A549 (cell line): ENCODE results near the gene HTR1E. TPM values are rescaled to one million over a fixed set of nuclear protein-coding genes. Genes with fewer than 3 reads are reported as not detected.

ENCODE experiments used
- ATAC-seq, 2 experiments: fragments of 200-7000 bp in 1 of 2; fragments of >200 bp in 1 of 2; cut with Nextera tagmentation in 1 of 2; cut with Tn5 transposase in 1 of 2; 3 replicates each; pipeline versions ENCODE4 v1.8.0 to v1.9.1; 2018 to 2020; ENCODE audit warnings: mild to moderate bottlenecking in 1 of 2, moderate library complexity in 1 of 2
- CTCF ChIA-PET: fragments of 300-600 bp; sonication (Branson Sonifier 250); formaldehyde crosslinking; extraction: SDS; loops from one replicate; lab custom pipeline; 2021; ENCODE audit warnings: antibody characterized with exemption, inconsistent platforms; lab: Yijun Ruan, JAX
- POLR2A ChIA-PET: fragments of 350-600 bp; formaldehyde crosslinking; extraction: SDS; loops from one replicate; lab custom pipeline; 2021; ENCODE audit warnings: antibody characterized with exemption, inconsistent platforms; lab: Yijun Ruan, JAX
- DNase-seq, 2 experiments: peaks; one replicate each; pipeline versions ENCODE4 v3.0.0 to v3.0.0-alpha.2; 2011 to 2016; ENCODE audit warnings: low read depth in 1 of 2, low spot score in 1 of 2
- FAIRE-seq: peaks from 2 replicates; lab custom pipeline; 2011; peaks lifted over from hg19 to GRCh38; lab: Jason Lieb, UNC
- H3K27ac ChIP-seq, 2 experiments: fragments of >200 bp; sonication (Bioruptor Twin); formaldehyde crosslinking; 3 replicates each; pipeline ENCODE4 v1.5.1; 2016 to 2017
- H3K4me1 ChIP-seq: fragments of >200 bp; sonication (Bioruptor Twin); formaldehyde crosslinking; 3 replicates; pipeline ENCODE4 v1.6.1; 2016
- H3K4me2 ChIP-seq: fragments of >200 bp; sonication (Bioruptor Twin); formaldehyde crosslinking; 3 replicates; pipeline ENCODE4 v1.6.1; 2016
- H3K4me3 ChIP-seq: fragments of >200 bp; sonication (Bioruptor Twin); formaldehyde crosslinking; 3 replicates; pipeline ENCODE4 v1.5.1; 2016
- H3K9me3 ChIP-seq: fragments of >200 bp; sonication (Bioruptor Twin); formaldehyde crosslinking; 3 replicates; pipeline ENCODE4 v1.6.1; 2016
- BHLHE40 ChIP-seq: IDR thresholded peaks from 2 replicates; pipeline ENCODE4 v1.6.1; 2012; ENCODE audit warnings: low read depth, low read length, inconsistent platforms
- CHD4 ChIP-seq: fragments of 200-600 bp; sonication (generic); IDR thresholded peaks from 2 replicates; pipeline ENCODE4 v1.6.1; 2016; ENCODE audit warnings: antibody characterized with exemption, mild to moderate bottlenecking, borderline replicate concordance
- EP300 ChIP-seq, 2 experiments: fragments of >200 bp; sonication (Bioruptor Twin); formaldehyde crosslinking; IDR thresholded peaks; 2 replicates in 1 of 2; 3 replicates in 1 of 2; pipeline ENCODE4 v1.6.1; 2016 to 2017
- ESRRA ChIP-seq: fragments of 150-350 bp; IDR thresholded peaks from 2 replicates; pipeline ENCODE4 v1.6.1; 2014; ENCODE audit warnings: mild to moderate bottlenecking, low read length, borderline replicate concordance
- FOXS1 ChIP-seq: fragments of 250-450 bp; sonication (Bioruptor Pico); IDR thresholded peaks from 2 replicates; pipeline ENCODE4 v1.5.0; 2020; ENCODE audit warnings: mild to moderate bottlenecking, moderate library complexity
- GATA3 ChIP-seq: IDR thresholded peaks from 2 replicates; pipeline ENCODE4 v1.6.1; 2012; ENCODE audit warnings: borderline replicate concordance
- HDAC2 ChIP-seq: fragments of 200-600 bp; sonication (generic); IDR thresholded peaks from 2 replicates; pipeline ENCODE4 v1.6.1; 2016
- HEYL ChIP-seq: fragments of 250-450 bp; sonication (Bioruptor Pico); IDR thresholded peaks from 2 replicates; pipeline ENCODE4 v1.8.0; 2021; ENCODE audit warnings: mild to moderate bottlenecking, moderate library complexity
- JUN ChIP-seq, 2 experiments: fragments of >200 bp; sonication (Bioruptor Twin); formaldehyde crosslinking; IDR thresholded peaks; 2 replicates in 1 of 2; 3 replicates in 1 of 2; pipeline ENCODE4 v1.6.1; 2016 to 2017
- JUNB ChIP-seq: fragments of >200 bp; sonication (Bioruptor Twin); formaldehyde crosslinking; IDR thresholded peaks from 2 replicates; pipeline ENCODE4 v1.6.1; 2016
- KDM5A ChIP-seq: fragments of 200-600 bp; sonication (generic); IDR thresholded peaks from 2 replicates; pipeline ENCODE4 v1.6.1; 2016; ENCODE audit warnings: antibody characterized with exemption, mild to moderate bottlenecking
- MAFK ChIP-seq: fragments of 450-650 bp; IDR thresholded peaks from 2 replicates; pipeline ENCODE4 v1.6.1; 2014; ENCODE audit not compliant: partially characterized antibody
- MAZ ChIP-seq: fragments of 150-350 bp; IDR thresholded peaks from 2 replicates; pipeline ENCODE4 v1.6.1; 2014; ENCODE audit warnings: antibody characterized with exemption, low read depth, low read length, borderline replicate concordance
- POLR2A ChIP-seq: IDR thresholded peaks from 2 replicates; pipeline ENCODE4 v1.6.1; 2012; ENCODE audit warnings: mild to moderate bottlenecking, low read length
- POLR2AphosphoS2 ChIP-seq: conservative IDR thresholded peaks from 2 replicates; pipeline ENCODE4 v1.6.1; 2012; ENCODE audit warnings: low read length, improper control_type of control experiment, inconsistent platforms
- RARB ChIP-seq: fragments of 250-450 bp; sonication (Bioruptor Pico); IDR thresholded peaks from 2 replicates; pipeline ENCODE4 v1.8.0; 2021; ENCODE audit warnings: mild to moderate bottlenecking, moderate library complexity
- RCOR1 ChIP-seq: fragments of 150-350 bp; IDR thresholded peaks from 2 replicates; pipeline ENCODE4 v1.6.1; 2014; ENCODE audit warnings: antibody characterized with exemption, low read length, low read depth
- RFX5 ChIP-seq: fragments of 450-650 bp; IDR thresholded peaks from 2 replicates; pipeline ENCODE4 v1.7.1; 2014; ENCODE audit warnings: antibody characterized with exemption, mild to moderate bottlenecking, moderate library complexity
- TFCP2L1 ChIP-seq: fragments of 250-450 bp; sonication (Bioruptor Pico); IDR thresholded peaks from 2 replicates; pipeline ENCODE4 v1.5.0; 2021; ENCODE audit warnings: mild to moderate bottlenecking
- TP53 ChIP-seq: fragments of 250-450 bp; sonication (Bioruptor Pico); IDR thresholded peaks from 2 replicates; pipeline ENCODE4 v1.5.0; 2021; ENCODE audit warnings: mild to moderate bottlenecking, moderate library complexity
- ZC3H11A ChIP-seq: fragments of 450-650 bp; IDR thresholded peaks from 2 replicates; pipeline ENCODE4 v1.6.1; 2014; ENCODE audit warnings: antibody characterized with exemption, mild to moderate bottlenecking
- ZFP36 ChIP-seq: fragments of 450-650 bp; IDR thresholded peaks from 2 replicates; pipeline ENCODE4 v1.6.1; 2014; ENCODE audit warnings: borderline replicate concordance; ENCODE audit not compliant: partially characterized antibody
- ZNF302 ChIP-seq: fragments of 250-450 bp; sonication (Bioruptor Pico); IDR thresholded peaks from 2 replicates; pipeline ENCODE4 v1.9.0; 2021; ENCODE audit warnings: inconsistent platforms, mild to moderate bottlenecking, moderate library complexity
- WGBS: methylation state at CpG from one replicate; pipeline ENCODE4 v1.1.6; 2017; ENCODE audit errors: missing lambda C conversion rate; 5-methylcytosine and 5-hydroxymethylcytosine counted together
- polyA plus RNA-seq, 4 experiments: library from polyadenylated mRNA; depleted of rRNA in 3 of 4; stranded (reverse); fragments of >200 nt; fragmentation: RNase III in 1 of 4; extraction: RNeasy Plus Mini Kit Qiagen cat#74134 plus additional on column Dnase treatment in 1 of 4; gene quantifications; 2 replicates in 3 of 4; 3 replicates in 1 of 4; pipeline ENCODE4 v1.2.3, GENCODE V29; 2011 to 2017
- TF ChIP-seq, protein P1 (sequence below): fragments of >200 bp; sonication (Bioruptor Twin); formaldehyde crosslinking; IDR thresholded peaks from 2 replicates; pipeline ENCODE4 v1.6.1; 2016
- TF ChIP-seq, protein P2 (sequence below): fragments of 250-450 bp; sonication (Bioruptor Pico); IDR thresholded peaks from 2 replicates; pipeline ENCODE4 v1.5.0; 2021; ENCODE audit warnings: mild to moderate bottlenecking, moderate library complexity, borderline replicate concordance

HTR1E gene
- polyA plus RNA-seq, 2 of the 4 experiments (the other 2 are of a cell fraction) = not detected

DNA sequence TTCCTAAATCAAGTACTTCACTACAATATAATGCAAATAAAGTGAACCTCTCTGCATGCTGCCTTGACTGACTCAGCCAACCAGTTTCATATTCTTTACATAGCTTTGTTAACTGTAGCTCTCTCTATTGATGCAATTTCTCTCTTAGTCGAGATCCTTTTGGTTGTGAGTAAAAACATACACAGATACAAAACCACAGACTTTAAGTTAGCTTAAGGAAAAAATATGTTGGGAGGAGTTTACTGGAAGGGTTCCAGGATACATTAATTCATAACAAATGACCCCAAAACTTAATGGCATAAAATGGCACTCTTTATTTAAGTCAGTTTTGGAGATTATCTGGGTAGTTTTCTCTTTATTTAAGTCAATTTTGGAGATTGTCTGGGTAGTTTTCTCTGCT lies 15.7 kb downstream of the HTR1E start:
- Histone ChIP-seq H3K4me3 (no peak overlapping the region), H3K9me3 (no peaks in the 10 kb centered on the region), H3K27ac (no peak overlapping the region), H3K4me2 (no peak overlapping the region), H3K4me1 (no peaks in the 10 kb centered on the region)
- ATAC-seq (no peak), FAIRE-seq (no peak), DNase-seq (no peak)
- CTCF ChIA-PET = no interaction called here
- WGBS = 0% methylated on average over 1 of the region's 1 CpG
- POLR2A ChIA-PET = no interaction called here
- TF ChIP-seq ZNF302 (CRISPR knock-in tag) (no peak), MAZ (no peak), TFCP2L1 (CRISPR knock-in tag) (no peak), EP300 (IDR thresholded peaks at IDR 0.05) (no peak), ZFP36 (no peak), JUNB (no peak)
- TF ChIP-seq, protein P1, sequence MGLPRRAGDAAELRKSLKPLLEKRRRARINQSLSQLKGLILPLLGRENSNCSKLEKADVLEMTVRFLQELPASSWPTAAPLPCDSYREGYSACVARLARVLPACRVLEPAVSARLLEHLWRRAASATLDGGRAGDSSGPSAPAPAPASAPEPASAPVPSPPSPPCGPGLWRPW = no peak
- TF ChIP-seq, protein P2, sequence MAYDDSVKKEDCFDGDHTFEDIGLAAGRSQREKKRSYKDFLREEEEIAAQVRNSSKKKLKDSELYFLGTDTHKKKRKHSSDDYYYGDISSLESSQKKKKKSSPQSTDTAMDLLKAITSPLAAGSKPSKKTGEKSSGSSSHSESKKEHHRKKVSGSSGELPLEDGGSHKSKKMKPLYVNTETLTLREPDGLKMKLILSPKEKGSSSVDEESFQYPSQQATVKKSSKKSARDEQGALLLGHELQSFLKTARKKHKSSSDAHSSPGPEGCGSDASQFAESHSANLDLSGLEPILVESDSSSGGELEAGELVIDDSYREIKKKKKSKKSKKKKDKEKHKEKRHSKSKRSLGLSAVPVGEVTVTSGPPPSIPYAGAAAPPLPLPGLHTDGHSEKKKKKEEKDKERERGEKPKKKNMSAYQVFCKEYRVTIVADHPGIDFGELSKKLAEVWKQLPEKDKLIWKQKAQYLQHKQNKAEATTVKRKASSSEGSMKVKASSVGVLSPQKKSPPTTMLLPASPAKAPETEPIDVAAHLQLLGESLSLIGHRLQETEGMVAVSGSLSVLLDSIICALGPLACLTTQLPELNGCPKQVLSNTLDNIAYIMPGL (CRISPR knock-in tag) = no peak

DNA sequence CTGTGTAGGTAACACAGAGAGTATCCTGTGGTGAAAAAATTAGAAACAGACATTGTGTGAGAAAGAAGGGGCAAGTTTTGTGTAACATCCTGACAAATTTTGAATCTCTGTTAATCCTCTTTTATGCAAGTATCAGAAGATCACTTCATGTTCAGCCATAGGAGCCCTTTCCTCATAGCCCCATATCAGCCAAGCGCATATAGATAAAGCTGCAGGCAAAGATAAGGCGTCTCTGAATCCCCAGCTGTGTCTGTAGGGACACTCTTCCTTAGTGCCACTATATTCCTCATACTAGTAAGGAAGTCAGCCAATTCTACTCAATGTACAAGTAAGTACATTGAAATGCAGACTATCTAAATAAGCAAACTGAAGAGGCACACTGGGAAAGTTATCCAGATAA lies 22.3 kb downstream of the HTR1E start:
- no peak for ATAC-seq
- ChIA-PET CTCF (no interaction called here), POLR2A (no interaction called here)
- Histone ChIP-seq H3K4me3 (no peak overlapping the region), H3K4me2 (no peak overlapping the region), H3K27ac (no peak overlapping the region), H3K4me1 (no peaks in the 10 kb centered on the region), H3K9me3 (no peaks in the 10 kb centered on the region)
- TF ChIP-seq ZC3H11A (no peak), RARB (CRISPR knock-in tag) (no peak), GATA3 (no peak), FOXS1 (CRISPR knock-in tag) (no peak), HDAC2 (no peak), TP53 (CRISPR knock-in tag) (no peak), MAFK (no peak), RCOR1 (no peak), JUNB (no peak), ESRRA (no peak), KDM5A (no peak)
- no peak for FAIRE-seq
- 52% methylated on average over 2 of the region's 2 CpGs for WGBS
- no peak for DNase-seq

DNA sequence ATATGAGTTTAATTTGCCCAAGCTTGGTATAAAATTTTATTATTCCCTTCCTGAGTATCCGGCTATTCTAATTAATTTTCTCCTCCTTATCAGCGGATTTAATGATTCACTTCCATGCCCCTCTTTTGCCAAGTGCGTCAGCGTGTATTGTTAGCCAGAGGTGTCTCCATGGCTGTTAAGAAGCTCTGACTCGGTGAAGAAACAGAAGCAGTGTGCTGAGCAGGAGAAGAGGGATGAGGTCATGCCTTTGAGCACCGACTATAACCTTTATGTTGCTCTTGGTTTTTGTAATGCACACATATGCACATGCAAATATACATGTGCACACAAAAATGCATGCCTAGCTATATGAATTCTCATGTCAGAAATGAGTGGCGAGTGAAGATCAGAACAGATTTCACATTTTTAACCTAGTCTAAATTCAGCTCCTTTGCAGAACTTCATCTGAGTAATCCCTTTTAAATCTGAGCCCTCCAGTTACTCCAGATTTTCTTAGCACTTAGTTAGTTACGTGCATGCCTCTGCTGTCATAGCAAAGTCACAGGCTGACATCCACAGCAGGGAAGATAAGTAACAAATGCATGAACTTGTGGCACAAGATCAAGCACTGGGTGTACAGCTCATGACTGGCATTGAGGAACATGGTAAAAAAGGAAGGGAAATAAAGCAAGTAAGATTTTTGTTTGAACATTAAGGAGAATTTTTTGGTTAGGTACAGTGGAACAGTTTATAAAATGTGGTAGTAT lies 24.3 kb downstream of the HTR1E start:
- no peak overlapping the region for H3K27ac ChIP-seq
- TF ChIP-seq RCOR1 (no peak), ZNF302 (CRISPR knock-in tag) (no peak), JUN (IDR thresholded peaks at IDR 0.05) (no peak), TFCP2L1 (CRISPR knock-in tag) (no peak), GATA3 (no peak), POLR2A (no peak), BHLHE40 (no peak), RFX5 (no peak), HEYL (no peak), RARB (CRISPR knock-in tag) (no peak), CHD4 (no peak), POLR2AphosphoS2 (no peak)
- 20% methylated on average over 8 of the region's 8 CpGs for WGBS
- no peak overlapping the region for H3K4me3 ChIP-seq
- ATAC-seq (no peak), FAIRE-seq (no peak), DNase-seq (no peak)
- H3K4me1 ChIP-seq = no peaks in the 10 kb centered on the region
- ChIA-PET POLR2A (no interaction called here), CTCF (no interaction called here)
- no peak overlapping the region for H3K4me2 ChIP-seq
- no peaks in the 10 kb centered on the region for H3K9me3 ChIP-seq
